K562 (cell line): ENCODE data around the gene UTP20. TPM values are rescaled to one million over a fixed set of nuclear protein-coding genes. Genes with fewer than 3 reads are reported as not detected.

Source experiments
- ATAC-seq: fragments of 200-7000 bp; cut with Tn5 transposase; 3 replicates; pipeline ENCODE4 v1.9.1; 2020; ENCODE audit warnings: moderate library complexity
- BruUV-seq: library from RNA; stranded (reverse); fragments of 400-500 nt; replicated peaks from 2 replicates; lab custom pipeline; 2021; lab: Mats Ljungman, UMichigan
- CTCF ChIA-PET: fragments of 300-600 bp; formaldehyde crosslinking; extraction: SDS; loops from one replicate; lab custom pipeline; 2021; ENCODE audit warnings: low intra/inter-chr PET ratio; lab: Yijun Ruan, JAX
- POLR2A ChIA-PET: fragments of 300-600, 350-650 bp; sonication (Branson Sonifier 250); formaldehyde crosslinking; extraction: SDS; loops from one replicate; lab custom pipeline; 2021; ENCODE audit warnings: antibody characterized with exemption, inconsistent platforms; lab: Yijun Ruan, JAX
- DNase-seq, 4 experiments: peaks; one replicate each; pipeline versions ENCODE4 v3.0.0 to v3.0.0-alpha.2; 2011 to 2018; ENCODE audit warnings: low spot score in 3 of 4, mixed read lengths in 3 of 4; ENCODE audit errors: extremely low read depth in 1 of 4
- FAIRE-seq: peaks from 2 replicates; lab custom pipeline; 2011; peaks lifted over from hg19 to GRCh38; lab: Jason Lieb, UNC
- H2AFZ ChIP-seq: 2 replicates; pipeline ENCODE4 v1.6.0; 2011; ENCODE audit warnings: low read depth, low read length, control low read depth, inconsistent platforms
- H3K27ac ChIP-seq: fragments of 200-600 bp; 3 replicates; pipeline ENCODE4 v1.8.0; 2011; ENCODE audit warnings: low read depth, mild to moderate bottlenecking, control low read depth, inconsistent platforms, low read length, moderate library complexity, mixed read lengths; ENCODE audit errors: extremely low read depth
- H3K27me3 ChIP-seq, 2 experiments: fragments of 300-600 bp in 1 of 2; 2 replicates in 1 of 2; 3 replicates in 1 of 2; pipeline versions ENCODE4 v1.6.0 to v1.8.0; 2011; ENCODE audit warnings: inconsistent platforms in 2 of 2, low read length in 2 of 2, mild to moderate bottlenecking in 1 of 2, mixed read lengths in 1 of 2, moderate library complexity in 1 of 2; ENCODE audit not compliant: control insufficient read depth in 2 of 2, insufficient read depth in 2 of 2
- H3K36me3 ChIP-seq: fragments of 300-600 bp; 3 replicates; pipeline ENCODE4 v1.8.0; 2011; ENCODE audit warnings: mild to moderate bottlenecking, low read length, inconsistent platforms; ENCODE audit not compliant: control insufficient read depth, insufficient read depth
- H3K4me1 ChIP-seq, 2 experiments: fragments of 200-600 bp in 1 of 2; replicated peaks in 1 of 2; 2 replicates in 1 of 2; 3 replicates in 1 of 2; pipeline versions ENCODE4 v1.5.1 to v1.8.0; 2011; ENCODE audit warnings: inconsistent platforms in 2 of 2, low read length in 2 of 2, mild to moderate bottlenecking in 1 of 2, mixed read lengths in 1 of 2, moderate library complexity in 1 of 2; ENCODE audit not compliant: control insufficient read depth in 2 of 2, insufficient read depth in 2 of 2
- H3K4me2 ChIP-seq: 2 replicates; pipeline ENCODE4 v1.6.1; 2011; ENCODE audit warnings: low read length, control low read depth, inconsistent platforms, mixed read lengths; ENCODE audit not compliant: insufficient read depth
- H3K4me3 ChIP-seq: fragments of 200-600 bp; sonication (generic), shearing (Covaris generic); 2 replicates; pipeline ENCODE4 v1.5.1; 2016; ENCODE audit warnings: control low read depth, inconsistent platforms
- H3K79me2 ChIP-seq: fragments of 200-600 bp; 3 replicates; pipeline ENCODE4 v1.8.0; 2011; ENCODE audit warnings: low read length, inconsistent platforms; ENCODE audit not compliant: control insufficient read depth, insufficient read depth
- H3K9ac ChIP-seq, 2 experiments: 2 replicates each; pipeline versions ENCODE4 v1.6.0 to v1.6.1; 2011; ENCODE audit warnings: low read depth in 2 of 2, low read length in 2 of 2, control low read depth in 1 of 2, inconsistent platforms in 1 of 2, mild to moderate bottlenecking in 1 of 2, mixed read lengths in 1 of 2; ENCODE audit not compliant: insufficient read depth in 1 of 2
- H3K9me1 ChIP-seq: one replicate; pipeline ENCODE4 v1.6.0; 2011; ENCODE audit warnings: inconsistent platforms, mild to moderate bottlenecking, low read length, moderate library complexity; ENCODE audit not compliant: control insufficient read depth, insufficient read depth
- H3K9me3 ChIP-seq: replicated peaks from 2 replicates; pipeline ENCODE4 v1.5.1; 2011; ENCODE audit warnings: low read depth, low read length, inconsistent platforms; ENCODE audit not compliant: control insufficient read depth, insufficient read depth
- H4K20me1 ChIP-seq: replicated peaks from 2 replicates; pipeline ENCODE4 v1.6.1; 2011; ENCODE audit warnings: low read length, inconsistent platforms, mixed read lengths; ENCODE audit not compliant: control insufficient read depth, insufficient read depth
- ATF1 ChIP-seq, 2 experiments: fragments of 450-650 bp in 1 of 2; IDR thresholded peaks; 2 replicates each; pipeline ENCODE4 v1.6.1; 2016; ENCODE audit warnings: missing compliant biosample characterization in 1 of 2, missing genetic modification characterization in 1 of 2
- CEBPB ChIP-seq: fragments of 450-650 bp; IDR thresholded peaks from 2 replicates; pipeline ENCODE4 v1.6.1; 2016; ENCODE audit warnings: missing genetic modification characterization, missing compliant biosample characterization
- CEBPG ChIP-seq, 3 experiments: fragments of 200-800 bp in 1 of 3; sonication (Bioruptor generic) in 1 of 3; sonication (generic) in 1 of 3; formaldehyde crosslinking in 1 of 3; IDR thresholded peaks in 2 of 3; conservative IDR thresholded peaks in 1 of 3; 2 replicates each; pipeline versions ENCODE4 v1.6.1 to v1.8.0; 2016 to 2022; ENCODE audit warnings: missing compliant biosample characterization in 2 of 3, missing genetic modification characterization in 2 of 3, mild to moderate bottlenecking in 1 of 3, missing genetic modification reagents in 1 of 3
- HDAC3 ChIP-seq: fragments of 450-650 bp; IDR thresholded peaks from 2 replicates; pipeline ENCODE4 v1.6.1; 2018; ENCODE audit warnings: borderline replicate concordance, mild to moderate bottlenecking, moderate library complexity; ENCODE audit not compliant: partially characterized antibody
- IFI16 ChIP-seq: fragments of 250-450 bp; sonication (Bioruptor Pico); IDR thresholded peaks from 2 replicates; pipeline ENCODE4 v2.1.2; 2022; ENCODE audit warnings: mild to moderate bottlenecking, inconsistent platforms
- MAFK ChIP-seq: IDR thresholded peaks from 2 replicates; pipeline ENCODE4 v1.6.1; 2011; ENCODE audit warnings: low read length, improper control_type of control experiment
- MCM5 ChIP-seq: fragments of 450-650 bp; IDR thresholded peaks from 2 replicates; pipeline ENCODE4 v1.6.1; 2016; ENCODE audit warnings: low read depth
- NRF1 ChIP-seq, 2 experiments: fragments of 450-650 bp; IDR thresholded peaks in 1 of 2; conservative IDR thresholded peaks in 1 of 2; 2 replicates each; pipeline ENCODE4 v1.6.1; 2014; ENCODE audit warnings: mild to moderate bottlenecking in 2 of 2
- PHF20 ChIP-seq: fragments of 450-650 bp; IDR thresholded peaks from 2 replicates; pipeline ENCODE4 v1.6.1; 2018; ENCODE audit not compliant: partially characterized antibody
- SMARCA5 ChIP-seq: fragments of 450-650 bp; IDR thresholded peaks from 2 replicates; pipeline ENCODE4 v1.6.1; 2016
- ZNF12 ChIP-seq: sonication (generic); formaldehyde crosslinking; IDR thresholded peaks from 2 replicates; pipeline ENCODE4 v1.4.0; 2020; ENCODE audit warnings: mild to moderate bottlenecking, missing genetic modification reagents
- ZNF134 ChIP-seq: fragments of 250-450 bp; sonication (Bioruptor Pico); conservative IDR thresholded peaks from 2 replicates; pipeline ENCODE4 v1.4.0; 2020
- ZNF551 ChIP-seq: fragments of 250-450 bp; sonication (Bioruptor Pico); IDR thresholded peaks from 2 replicates; pipeline ENCODE4 v1.5.0; 2021; ENCODE audit warnings: mild to moderate bottlenecking, moderate library complexity
- WGBS: fragments of 100-300 bp; shearing (Covaris generic); methylation state at CpG from one replicate; pipeline ENCODE4 v1.1.6; 2016; ENCODE audit warnings: low coverage, mixed read lengths; ENCODE audit not compliant: insufficient coverage; ENCODE audit errors: missing lambda C conversion rate; 5-methylcytosine and 5-hydroxymethylcytosine counted together
- in situ Hi-C: fragments of 300-500 bp; cut with MboI; formaldehyde crosslinking; loops from 4 replicates; pipeline ENCODE4 v1.15.0; 2018; ENCODE audit warnings: inconsistent platforms, mixed read lengths
- intact Hi-C: fragments of 100-400 bp; cut with micrococcal nuclease; formaldehyde crosslinking; loops from 2 replicates; pipeline ENCODE4 v1.14.2; 2022
- polyA plus RNA-seq, 8 experiments: library from polyadenylated mRNA; depleted of rRNA in 4 of 8; stranded (reverse) in 5 of 8; unstranded in 3 of 8; fragments of >200 nt; fragmentation: Nextera tagmentation in 2 of 8; fragmentation: Illumina TruSeq in 1 of 8; extraction: Ambion mirVana in 2 of 8; extraction: Trizol in 1 of 8; gene quantifications; 2 replicates each; pipeline versions ENCODE4 v1.2.1 to v1.2.3, GENCODE V29; 2011 to 2014; ENCODE audit warnings: inconsistent platforms in 1 of 8, missing spikeins in 1 of 8
- total RNA-seq, 7 experiments: library from RNA; depleted of rRNA in 6 of 7; stranded (reverse); fragments of >200 nt in 6 of 7; fragmentation: Illumina TruSeq in 2 of 7; extraction: Trizol in 2 of 7; gene quantifications; 2 replicates each; pipeline versions ENCODE4 v1.2.1 to v1.2.3, GENCODE V29; 2011 to 2021; ENCODE audit warnings: low replicate concordance in 1 of 7

The UTP20 gene
- total and polyA plus RNA-seq, 9 of the 15 experiments (the other 6 are each of a cell fraction or from before 2014, with no cell fraction given), result 4.3 to 41.3 (median 20.7) TPM

GRCh38 chr12:101277443-101277842 lies 2.5 kb upstream of the UTP20 start:
- intact Hi-C loops (no loop called here), in situ Hi-C loops (no loop called here)
- no TSS peak for BruUV-seq
- no peaks in the 10 kb centered on the region for H3K4me1 ChIP-seq
- ATAC-seq, result no peak
- peak overlapping the region; percentile 36; the same call in 1 of the 2 replicates for H2AFZ ChIP-seq
- no peak overlapping the region for H3K4me2 ChIP-seq
- no peaks in the 10 kb centered on the region for H3K9me1 ChIP-seq
- H3K79me2 ChIP-seq, result peaks cover 20% of the 10 kb centered on the region
- FAIRE-seq, result no peak
- no peak overlapping the region for H3K4me3 ChIP-seq
- no peaks in the 10 kb centered on the region for H4K20me1 ChIP-seq
- CTCF ChIA-PET, result no interaction called here
- TF ChIP-seq ATF1 (CRISPR knock-in tag; IDR thresholded peaks at IDR 0.05), result no peak
- no peak for TF ChIP-seq ATF1 (tag; IDR thresholded peaks at IDR 0.05)
- TF ChIP-seq HDAC3, result no peak
- peak; percentile 89 for TF ChIP-seq CEBPB (tag)
- no peak for TF ChIP-seq NRF1 (conservative IDR thresholded peaks at IDR 0.05 in 1 of 2, IDR thresholded peaks at IDR 0.05 in 1 of 2)
- TF ChIP-seq CEBPG (CRISPR knock-in tag; IDR thresholded peaks at IDR 0.05), result no peak
- TF ChIP-seq CEBPG (tag; conservative IDR thresholded peaks at IDR 0.05 in 1 of 2, IDR thresholded peaks at IDR 0.05 in 1 of 2), result peak; percentile 39 to 53; a peak in 3 of 4 replicates
- TF ChIP-seq PHF20, result no peak
- no peak for TF ChIP-seq MAFK
- TF ChIP-seq MCM5, result no peak
- TF ChIP-seq IFI16 (CRISPR knock-in tag), result no peak
- TF ChIP-seq SMARCA5, result no peak
- TF ChIP-seq ZNF551 (CRISPR knock-in tag), result no peak
- TF ChIP-seq ZNF134 (CRISPR knock-in tag), result no peak
- TF ChIP-seq ZNF12, result no peak
- TF ChIP-seq, all 486 proteins: peak for 2
- peaks cover 0 to 2% of the 10 kb centered on the region in 2 experiments; a peak in 3 of 5 replicates for H3K27me3 ChIP-seq
- 45% methylated on average over 3 of the region's 3 CpGs for WGBS
- POLR2A ChIA-PET, result interaction anchor here (1.3 kb wide), 1 partner anchor 11 kb away, joined by 5 read pairs; no protein-coding TSS in a partner anchor
- no peak overlapping the region for H3K9ac ChIP-seq
- DNase-seq, result no peak
- H3K27ac ChIP-seq, result no peak overlapping the region
- H3K9me3 ChIP-seq, result no peaks in the 10 kb centered on the region
- peaks cover 7% of the 10 kb centered on the region; the same call in 2 of the 3 replicates for H3K36me3 ChIP-seq
